NCI-H774 (cell line): Measurements from ENCODE around the gene CASZ1.

ENCODE experiments used
- DNase-seq: peaks from one replicate; lab custom pipeline; 2025; lab: John Stamatoyannopoulos, UW

CASZ1 gene, protein sequence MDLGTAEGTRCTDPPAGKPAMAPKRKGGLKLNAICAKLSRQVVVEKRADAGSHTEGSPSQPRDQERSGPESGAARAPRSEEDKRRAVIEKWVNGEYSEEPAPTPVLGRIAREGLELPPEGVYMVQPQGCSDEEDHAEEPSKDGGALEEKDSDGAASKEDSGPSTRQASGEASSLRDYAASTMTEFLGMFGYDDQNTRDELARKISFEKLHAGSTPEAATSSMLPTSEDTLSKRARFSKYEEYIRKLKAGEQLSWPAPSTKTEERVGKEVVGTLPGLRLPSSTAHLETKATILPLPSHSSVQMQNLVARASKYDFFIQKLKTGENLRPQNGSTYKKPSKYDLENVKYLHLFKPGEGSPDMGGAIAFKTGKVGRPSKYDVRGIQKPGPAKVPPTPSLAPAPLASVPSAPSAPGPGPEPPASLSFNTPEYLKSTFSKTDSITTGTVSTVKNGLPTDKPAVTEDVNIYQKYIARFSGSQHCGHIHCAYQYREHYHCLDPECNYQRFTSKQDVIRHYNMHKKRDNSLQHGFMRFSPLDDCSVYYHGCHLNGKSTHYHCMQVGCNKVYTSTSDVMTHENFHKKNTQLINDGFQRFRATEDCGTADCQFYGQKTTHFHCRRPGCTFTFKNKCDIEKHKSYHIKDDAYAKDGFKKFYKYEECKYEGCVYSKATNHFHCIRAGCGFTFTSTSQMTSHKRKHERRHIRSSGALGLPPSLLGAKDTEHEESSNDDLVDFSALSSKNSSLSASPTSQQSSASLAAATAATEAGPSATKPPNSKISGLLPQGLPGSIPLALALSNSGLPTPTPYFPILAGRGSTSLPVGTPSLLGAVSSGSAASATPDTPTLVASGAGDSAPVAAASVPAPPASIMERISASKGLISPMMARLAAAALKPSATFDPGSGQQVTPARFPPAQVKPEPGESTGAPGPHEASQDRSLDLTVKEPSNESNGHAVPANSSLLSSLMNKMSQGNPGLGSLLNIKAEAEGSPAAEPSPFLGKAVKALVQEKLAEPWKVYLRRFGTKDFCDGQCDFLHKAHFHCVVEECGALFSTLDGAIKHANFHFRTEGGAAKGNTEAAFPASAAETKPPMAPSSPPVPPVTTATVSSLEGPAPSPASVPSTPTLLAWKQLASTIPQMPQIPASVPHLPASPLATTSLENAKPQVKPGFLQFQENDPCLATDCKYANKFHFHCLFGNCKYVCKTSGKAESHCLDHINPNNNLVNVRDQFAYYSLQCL (N-terminal part only)

GRCh38 chr1:10796029-10796944 lies at the start of gene CASZ1:
Gene CASZ1, minus strand, starts transcription at chr1:10796646. Its CDS starts 102,757 bp downstream, at chr1:10693889.
- DNase-seq = peak; percentile 73

GRCh38 chr1:10843697-10844096 lies 47.3 kb upstream of the CASZ1 start:
- no peak for DNase-seq

DNA sequence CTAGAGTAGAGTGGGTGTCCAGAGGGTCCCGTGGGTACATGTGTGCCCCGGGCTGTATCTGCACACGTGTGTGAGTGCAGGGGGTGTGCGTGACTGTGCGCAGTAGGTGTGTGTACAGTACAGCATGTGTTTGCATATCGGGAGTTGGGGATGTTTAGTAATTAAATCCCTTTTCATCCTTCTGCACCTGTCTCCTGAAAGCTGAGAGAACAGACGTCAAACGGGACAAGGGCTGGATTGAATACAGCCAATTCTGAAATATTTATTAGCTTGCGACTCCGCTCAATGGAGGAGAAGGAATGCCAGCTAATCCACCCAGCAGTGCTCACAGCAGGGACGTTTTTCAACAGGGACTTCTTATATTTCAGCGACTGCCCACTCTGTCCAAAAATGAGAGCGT lies 44.7 kb upstream of the CASZ1 start:
- DNase-seq = peak; percentile 15

GRCh38 chr1:10839188-10839770 lies 42.8 kb upstream of the CASZ1 start:
- no peak for DNase-seq

DNA sequence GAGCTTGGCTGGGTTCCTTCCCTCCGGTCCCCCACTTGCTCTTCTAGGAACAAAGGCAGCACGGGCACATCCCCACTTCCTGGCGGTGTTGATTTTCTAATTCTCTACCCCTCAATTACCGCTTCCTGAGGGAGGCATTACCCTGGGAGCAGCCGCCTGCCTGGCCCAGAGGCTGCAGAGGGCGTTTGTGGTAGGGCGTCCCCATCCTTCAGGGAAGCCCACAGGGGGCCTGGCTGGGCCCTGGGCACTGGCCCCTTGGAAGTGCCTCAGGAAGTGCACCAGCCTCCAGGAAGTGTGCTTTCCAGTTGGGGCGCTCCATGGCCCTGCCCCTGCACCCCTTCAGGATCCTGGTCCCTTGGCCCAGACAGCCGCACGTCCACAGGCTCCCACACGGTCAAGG lies 42.1 kb upstream of the CASZ1 start:
- no peak for DNase-seq

- no peak for DNase-seq
Observed at GRCh38 chr1:10836726-10837125, 40.3 kb upstream of the CASZ1 start.

- peak; percentile 74 for DNase-seq
Observed at GRCh38 chr1:10835822-10836421, 39.5 kb upstream of the CASZ1 start.

DNA sequence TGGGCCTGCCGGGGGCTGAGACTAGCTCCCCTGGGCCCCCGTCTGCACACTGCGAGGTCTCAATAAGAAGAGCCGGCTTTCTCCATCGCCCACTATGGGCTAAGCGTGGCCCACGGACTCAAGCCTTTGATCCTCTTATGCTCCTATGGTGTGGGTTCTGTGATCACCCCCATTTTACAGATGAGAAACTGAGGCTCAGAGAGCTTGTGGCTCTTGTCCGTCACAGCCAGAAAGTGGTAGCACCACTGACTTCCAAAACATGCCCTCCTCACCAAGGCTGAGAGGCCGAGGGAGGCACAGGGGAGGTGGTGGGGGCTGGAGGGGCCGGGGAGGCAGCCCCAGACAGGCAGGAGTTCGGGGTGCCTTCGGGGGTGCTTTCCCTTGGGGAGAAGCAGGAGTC lies 39.0 kb upstream of the CASZ1 start:
- no peak for DNase-seq

GRCh38 chr1:10834770-10835412 lies 38.4 kb upstream of the CASZ1 start:
- DNase-seq = no peak

DNA sequence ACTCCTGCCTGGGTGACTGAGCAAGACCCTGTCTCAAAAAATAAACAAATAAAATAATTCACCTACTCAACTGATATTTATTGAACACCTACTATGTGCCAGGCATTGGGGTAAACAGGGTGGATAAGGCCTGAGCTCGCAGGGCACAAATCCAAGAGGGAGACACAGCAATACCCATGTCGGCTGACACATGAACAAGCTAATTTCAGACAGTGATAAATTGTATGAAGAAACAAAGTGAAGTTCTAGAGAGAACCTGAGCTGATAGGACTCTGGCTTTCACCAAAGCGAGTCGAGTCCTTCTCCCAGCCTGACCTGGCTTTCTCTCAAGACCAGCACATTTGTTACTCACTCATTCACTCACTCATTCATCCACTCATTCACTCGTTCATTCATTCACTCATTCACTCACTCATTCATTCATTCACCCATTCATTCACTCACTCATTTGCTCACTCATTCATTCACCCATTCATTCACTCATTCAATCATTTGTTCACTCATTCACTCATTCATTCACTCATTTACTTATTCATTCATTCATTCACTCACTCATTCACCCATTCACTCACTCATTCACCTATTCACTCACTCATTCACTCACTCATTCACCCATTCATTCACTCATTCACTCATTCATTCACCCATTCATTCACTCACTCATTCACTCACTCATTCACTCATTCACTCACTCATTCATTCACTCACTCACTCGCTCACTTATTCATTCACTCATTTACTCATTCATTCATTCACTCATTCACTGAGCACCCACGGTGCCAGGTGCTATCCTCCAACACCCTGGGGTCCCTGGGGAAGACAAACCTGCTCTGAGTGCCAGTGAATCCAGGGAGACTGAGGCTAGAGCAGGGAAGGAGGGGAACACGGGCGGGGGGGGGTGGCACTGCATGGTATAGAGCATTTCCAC lies 37.4 kb upstream of the CASZ1 start:
- DNase-seq = no peak

DNA sequence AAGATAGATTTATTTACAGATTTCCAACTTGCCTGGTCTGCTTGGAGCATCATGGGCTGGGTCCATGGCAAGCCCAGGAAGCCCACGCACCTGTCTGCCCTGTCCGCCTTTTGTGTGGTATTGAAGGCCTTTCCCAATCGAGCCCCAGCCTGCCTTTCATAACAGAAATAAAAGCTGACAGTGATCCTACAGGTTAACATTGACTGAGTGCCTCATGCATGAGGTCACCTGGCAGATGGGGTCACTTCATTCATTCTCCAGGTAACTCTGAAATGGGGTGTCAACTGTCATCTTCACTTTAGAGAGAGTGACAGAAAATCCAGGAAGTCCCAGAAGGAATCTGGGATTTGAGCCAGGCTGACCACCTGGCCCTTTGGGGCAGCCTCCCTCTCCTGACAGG lies 36.3 kb upstream of the CASZ1 start:
- no peak for DNase-seq

- no peak for DNase-seq
Observed at GRCh38 chr1:10830961-10831668, 34.7 kb upstream of the CASZ1 start.

DNA sequence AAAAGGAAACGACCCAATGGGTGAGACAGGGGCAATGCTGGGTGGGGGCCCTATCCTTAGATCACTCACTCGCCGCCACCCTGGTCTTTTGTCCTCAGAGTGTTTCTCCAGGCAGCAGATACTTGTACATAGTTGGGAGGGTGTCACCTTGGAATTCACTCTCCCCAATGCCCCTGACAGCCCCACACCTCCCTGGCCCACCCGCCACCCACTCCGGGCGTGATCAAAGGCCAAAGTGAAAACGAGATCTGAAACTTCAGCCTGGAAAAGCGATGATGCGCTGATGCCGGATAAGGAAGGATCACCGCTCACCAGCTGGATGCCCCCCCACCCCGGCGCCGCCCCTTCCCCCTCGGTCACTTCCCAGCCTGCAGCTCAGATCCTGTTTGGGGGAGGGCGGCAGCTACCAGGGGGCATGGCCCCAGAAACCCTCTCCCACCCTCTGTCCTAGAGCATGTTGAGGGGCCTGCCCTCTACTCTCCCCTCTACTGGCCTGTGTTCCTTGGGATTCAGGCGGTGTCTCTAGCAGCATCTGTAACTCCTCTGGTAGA lies 33.6 kb upstream of the CASZ1 start:
- DNase-seq = no peak

DNA sequence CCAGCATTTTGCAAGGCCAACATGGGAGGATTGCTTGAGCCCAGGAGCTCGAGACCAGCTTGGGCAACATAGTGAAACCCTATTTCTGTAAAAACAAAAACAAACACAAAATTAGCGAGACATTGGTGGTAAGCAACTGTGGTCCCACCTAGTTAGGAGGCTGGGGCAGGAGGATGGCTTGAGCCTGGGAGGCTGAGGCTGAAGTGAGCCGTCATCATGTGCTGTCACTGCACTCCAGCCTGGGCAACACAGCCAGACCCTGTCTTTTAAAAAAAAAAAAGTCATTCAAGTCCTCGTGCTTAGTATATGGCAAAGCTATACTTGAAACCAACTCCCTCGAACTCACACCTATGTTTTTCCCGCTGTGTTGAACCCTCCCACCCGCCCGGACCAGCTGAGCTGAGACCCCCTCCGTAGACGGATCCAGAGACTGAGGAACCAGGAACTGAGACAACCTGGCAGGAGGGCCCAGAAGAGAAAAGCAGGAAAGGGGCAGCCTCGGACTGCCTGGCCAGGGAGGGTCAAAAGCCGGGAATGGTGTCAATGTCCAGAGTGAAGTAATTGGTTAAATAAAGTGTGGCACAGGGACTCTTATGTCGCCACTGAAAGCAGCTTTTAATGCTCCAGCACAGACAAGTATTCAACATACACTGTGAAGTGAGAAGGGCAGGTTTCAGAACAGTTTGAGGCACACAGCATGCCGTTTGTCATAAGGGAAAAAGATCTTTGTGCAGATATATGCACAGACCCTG lies 32.8 kb upstream of the CASZ1 start:
- no peak for DNase-seq

DNA sequence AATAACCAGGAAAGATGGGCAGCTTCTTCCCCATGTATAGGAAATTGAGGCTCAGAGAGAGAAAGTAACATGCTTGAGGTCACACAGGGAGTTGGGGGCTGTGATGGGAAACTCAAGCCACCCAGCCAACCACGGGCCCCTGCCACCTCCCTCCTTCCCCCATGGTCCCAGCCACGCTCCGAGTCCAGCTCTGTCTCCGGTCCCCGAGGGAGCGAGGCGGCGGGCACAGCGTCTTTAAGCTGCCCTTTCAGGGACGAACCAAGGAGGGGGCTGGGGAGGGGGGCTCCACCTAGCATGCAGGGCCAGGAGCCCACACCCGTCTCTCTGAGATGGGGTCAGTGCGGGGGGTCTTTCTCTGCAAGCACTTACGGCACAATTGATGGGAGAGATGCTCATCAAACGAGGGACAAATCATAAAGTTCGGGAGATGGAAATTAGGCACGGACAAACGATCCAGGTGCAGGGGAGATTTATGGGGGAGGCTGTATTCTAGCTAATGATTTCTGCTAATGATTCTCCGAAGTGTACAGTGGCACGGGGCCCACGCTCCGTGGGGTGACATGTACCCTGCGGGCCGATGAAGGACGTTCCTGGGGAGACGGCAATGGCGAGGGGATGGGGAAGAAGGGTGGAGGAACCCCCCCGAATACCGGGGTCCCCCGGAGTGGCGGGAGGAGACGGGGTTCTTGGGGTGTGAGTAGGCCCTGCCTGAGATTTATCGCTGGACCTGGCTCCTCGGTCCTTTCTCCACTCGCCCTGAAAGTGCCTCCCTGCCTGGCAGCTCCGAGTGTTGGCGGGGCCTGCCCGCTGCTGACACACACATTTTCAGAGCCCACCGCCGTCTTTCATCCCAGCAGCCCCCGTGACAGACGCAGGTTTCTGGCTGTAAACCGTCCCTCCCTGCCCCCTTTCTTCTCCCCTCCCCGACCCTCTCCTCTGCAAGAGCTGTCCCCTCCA lies 31.2 kb upstream of the CASZ1 start:
- DNase-seq = no peak

DNA sequence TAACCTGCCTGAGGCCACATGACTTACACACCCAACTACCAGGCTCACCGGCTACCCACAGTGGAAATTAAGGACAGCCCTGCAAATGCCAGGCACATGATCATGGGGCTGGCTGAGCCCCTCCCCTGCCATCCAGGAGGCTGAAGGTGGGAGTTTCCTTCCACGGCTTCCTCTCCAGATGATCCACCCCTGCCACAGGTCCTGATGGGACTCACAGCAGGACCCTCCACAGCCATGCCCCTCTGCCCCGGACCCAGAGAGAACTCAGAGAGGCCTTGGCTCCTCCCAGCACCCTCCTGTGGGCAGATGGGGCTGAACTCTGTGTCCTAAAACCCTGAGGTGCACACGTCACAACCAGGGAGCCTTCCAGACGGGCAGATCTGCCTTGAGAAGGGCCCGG lies 29.1 kb upstream of the CASZ1 start:
- DNase-seq = no peak
